Neural progenitor cell (in vitro differentiated cells): ENCODE measurements around the gene ADGB. TPM values are rescaled to one million over a fixed set of nuclear protein-coding genes. Genes with fewer than 3 reads are reported as not detected.
"Not testable (repeated sequence)": the region's sequence is repeated elsewhere in the genome, so short reads cannot be mapped to it uniquely, and the experiment has no call there.

Source experiments
- DNase-seq: peaks from one replicate; pipeline ENCODE4 v3.0.0-alpha.2; 2016; ENCODE audit warnings: low spot score
- H2AFZ ChIP-seq: fragments of 200-600 bp; sonication (generic); replicated peaks from 2 replicates; pipeline ENCODE4 v1.6.1; 2016; ENCODE audit warnings: antibody characterized with exemption
- H3F3A ChIP-seq: fragments of 200-600 bp; sonication (generic); 2 replicates; pipeline ENCODE4 v1.6.1; 2016; ENCODE audit warnings: antibody characterized with exemption, low read depth
- H3K27ac ChIP-seq: fragments of 200-600 bp; sonication (generic); 2 replicates; pipeline ENCODE4 v1.5.1; 2016; ENCODE audit warnings: mild to moderate bottlenecking
- H3K27me3 ChIP-seq: fragments of 200-600 bp; sonication (generic); 2 replicates; pipeline ENCODE4 v1.6.1; 2016; ENCODE audit warnings: mild to moderate bottlenecking, moderate library complexity
- H3K36me3 ChIP-seq: fragments of 200-600 bp; sonication (generic); 2 replicates; pipeline ENCODE4 v1.5.1; 2016
- H3K4me1 ChIP-seq: fragments of 200-600 bp; sonication (generic); 2 replicates; pipeline ENCODE4 v1.6.1; 2016; ENCODE audit warnings: mixed run types
- H3K4me2 ChIP-seq: fragments of 200-600 bp; sonication (generic); 2 replicates; pipeline ENCODE4 v1.6.1; 2016
- H3K4me3 ChIP-seq: fragments of 200-600 bp; sonication (generic); 2 replicates; pipeline ENCODE4 v1.5.1; 2016
- H3K79me2 ChIP-seq: fragments of 200-600 bp; sonication (generic); 2 replicates; pipeline ENCODE4 v1.6.1; 2016; ENCODE audit warnings: low read depth
- H3K9ac ChIP-seq: fragments of 200-600 bp; sonication (generic); 2 replicates; pipeline ENCODE4 v1.6.1; 2016
- H3K9me3 ChIP-seq: fragments of 200-600 bp; sonication (generic); 2 replicates; pipeline ENCODE4 v1.5.1; 2016; ENCODE audit warnings: low read depth
- H4K20me1 ChIP-seq: fragments of 200-600 bp; sonication (generic); 2 replicates; pipeline ENCODE4 v1.6.1; 2016; ENCODE audit warnings: low read depth
- H3K27ac Mint-ChIP-seq: 3 replicates; pipeline ENCODE4 v1.8.0; 2021; ENCODE audit warnings: mixed read lengths
- H3K27me3 Mint-ChIP-seq: 2 replicates; pipeline ENCODE4 v1.8.0; 2022; ENCODE audit warnings: low read depth, mild to moderate bottlenecking, inconsistent platforms, moderate library complexity, mixed read lengths; ENCODE audit not compliant: insufficient read depth
- H3K36me3 Mint-ChIP-seq: 3 replicates; pipeline ENCODE4 v1.8.0; 2021; ENCODE audit warnings: mixed read lengths
- H3K4me1 Mint-ChIP-seq: 3 replicates; pipeline ENCODE4 v1.8.0; 2021; ENCODE audit warnings: mixed read lengths
- H3K4me3 Mint-ChIP-seq: 3 replicates; pipeline ENCODE4 v1.8.0; 2021; ENCODE audit warnings: mild to moderate bottlenecking, moderate library complexity, mixed read lengths
- H3K9me3 Mint-ChIP-seq: 3 replicates; pipeline ENCODE4 v1.8.0; 2020; ENCODE audit warnings: mixed read lengths
- EZH2 ChIP-seq: fragments of 200-600 bp; sonication (generic); IDR thresholded peaks from 2 replicates; pipeline ENCODE4 v1.6.1; 2017; ENCODE audit warnings: antibody characterized with exemption, mild to moderate bottlenecking, moderate library complexity
- EZH2phosphoT487 ChIP-seq: fragments of 200-600 bp; sonication (generic); IDR thresholded peaks from 2 replicates; pipeline ENCODE4 v1.6.1; 2017; ENCODE audit warnings: antibody characterized with exemption
- total RNA-seq: library from RNA; depleted of rRNA; stranded (reverse); fragments of >200 nt; gene quantifications from 2 replicates; pipeline ENCODE4 v1.2.3, GENCODE V29; 2015; ENCODE audit warnings: low replicate concordance
- TF ChIP-seq, protein P1 (sequence below): fragments of 200-600 bp; sonication (generic); IDR thresholded peaks from 2 replicates; pipeline ENCODE4 v1.5.1; 2017; ENCODE audit warnings: antibody characterized with exemption, mild to moderate bottlenecking

The ADGB gene
- total RNA-seq, 1 donor from 2014 or later, result not detected

GRCh38 chr6:146812811-146813321 is 214.1 kb downstream of the ADGB start:
- H3K79me2 ChIP-seq, H3K9ac ChIP-seq, H3K27me3 Mint-ChIP-seq, H3K4me3 Mint-ChIP-seq, H3K36me3 Mint-ChIP-seq, H3K27ac Mint-ChIP-seq, H3K4me1 ChIP-seq, H3K4me3 ChIP-seq, H3K36me3 ChIP-seq, H3F3A ChIP-seq, H3K4me1 Mint-ChIP-seq, H2AFZ ChIP-seq, H3K4me2 ChIP-seq, H3K27ac ChIP-seq, DNase-seq, H3K27me3 ChIP-seq, H3K9me3 ChIP-seq, H3K9me3 Mint-ChIP-seq, H4K20me1 ChIP-seq: not testable (repeated sequence)

DNA sequence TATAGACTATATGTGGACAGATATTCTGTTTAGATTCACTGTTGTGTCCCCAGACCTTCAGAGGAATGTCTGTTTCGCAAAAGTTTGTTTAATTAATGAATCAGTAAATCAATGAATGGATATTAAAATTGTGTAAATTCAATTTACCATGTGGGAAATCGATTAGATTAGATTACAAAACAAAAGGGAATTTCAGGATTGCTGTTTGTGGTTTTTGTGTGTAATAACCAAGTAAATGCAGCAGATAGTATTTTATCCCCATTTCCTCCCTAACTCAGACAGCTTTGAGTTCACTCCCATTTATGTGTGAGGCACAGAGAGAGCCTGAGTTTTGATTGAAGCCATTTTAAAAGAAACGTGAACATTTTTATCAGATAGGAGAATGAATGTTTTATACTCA is 214.8 kb downstream of the ADGB start:
- no peak overlapping the region for H3K4me3 ChIP-seq
- no peaks in the 10 kb centered on the region for H3K27me3 Mint-ChIP-seq
- H3K4me2 ChIP-seq, result no peak overlapping the region

DNA sequence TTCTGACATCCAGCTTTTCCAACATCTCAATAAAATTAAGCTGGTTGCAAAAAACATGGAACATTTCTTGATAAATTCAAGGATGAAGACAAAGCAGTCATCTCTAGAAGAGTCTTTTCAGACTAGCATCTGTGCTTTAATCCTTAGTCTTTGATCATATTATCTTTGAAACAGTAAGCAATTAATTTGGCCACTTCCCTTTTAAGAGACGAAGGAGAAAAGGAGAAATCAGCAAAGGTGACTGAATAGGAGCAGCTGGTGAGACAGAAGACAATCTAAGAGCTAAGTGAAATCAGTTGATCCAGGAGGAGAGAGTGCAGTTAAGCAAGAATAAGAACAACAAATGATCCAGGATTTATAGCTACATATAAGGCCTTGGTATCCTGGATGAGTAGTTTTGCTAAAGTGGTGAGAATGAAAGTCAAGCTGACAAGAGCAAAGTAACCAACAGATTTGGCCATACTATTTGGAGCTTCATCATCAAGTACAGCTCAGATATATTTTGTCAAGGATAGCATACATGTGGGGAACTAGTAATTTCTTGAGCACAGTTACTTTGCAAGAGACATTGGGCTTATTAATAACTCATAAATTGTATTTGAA is 215.5 kb downstream of the ADGB start:
- Mint-ChIP-seq H3K27me3 (no peaks in the 10 kb centered on the region), H3K4me3 (no peak overlapping the region), H3K36me3 (no peaks in the 10 kb centered on the region), H3K27ac (no peak overlapping the region), H3K9me3 (no peaks in the 10 kb centered on the region), H3K4me1 (peaks cover 7% of the 10 kb centered on the region)
- H2AFZ ChIP-seq, result no peak overlapping the region
- H3K4me3 ChIP-seq, result no peak overlapping the region
- no peak for DNase-seq
- H3K9ac ChIP-seq, result no peak overlapping the region
- no peaks in the 10 kb centered on the region for H3K36me3 ChIP-seq
- TF ChIP-seq EZH2phosphoT487 (no peak), EZH2 (no peak)
- TF ChIP-seq, protein P1, sequence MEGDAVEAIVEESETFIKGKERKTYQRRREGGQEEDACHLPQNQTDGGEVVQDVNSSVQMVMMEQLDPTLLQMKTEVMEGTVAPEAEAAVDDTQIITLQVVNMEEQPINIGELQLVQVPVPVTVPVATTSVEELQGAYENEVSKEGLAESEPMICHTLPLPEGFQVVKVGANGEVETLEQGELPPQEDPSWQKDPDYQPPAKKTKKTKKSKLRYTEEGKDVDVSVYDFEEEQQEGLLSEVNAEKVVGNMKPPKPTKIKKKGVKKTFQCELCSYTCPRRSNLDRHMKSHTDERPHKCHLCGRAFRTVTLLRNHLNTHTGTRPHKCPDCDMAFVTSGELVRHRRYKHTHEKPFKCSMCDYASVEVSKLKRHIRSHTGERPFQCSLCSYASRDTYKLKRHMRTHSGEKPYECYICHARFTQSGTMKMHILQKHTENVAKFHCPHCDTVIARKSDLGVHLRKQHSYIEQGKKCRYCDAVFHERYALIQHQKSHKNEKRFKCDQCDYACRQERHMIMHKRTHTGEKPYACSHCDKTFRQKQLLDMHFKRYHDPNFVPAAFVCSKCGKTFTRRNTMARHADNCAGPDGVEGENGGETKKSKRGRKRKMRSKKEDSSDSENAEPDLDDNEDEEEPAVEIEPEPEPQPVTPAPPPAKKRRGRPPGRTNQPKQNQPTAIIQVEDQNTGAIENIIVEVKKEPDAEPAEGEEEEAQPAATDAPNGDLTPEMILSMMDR, result no peak
- peaks cover 5% of the 10 kb centered on the region for H3K4me1 ChIP-seq
- H3K79me2 ChIP-seq, result no peaks in the 10 kb centered on the region
- no peak overlapping the region for H3K27ac ChIP-seq
- no peaks in the 10 kb centered on the region for H3K27me3 ChIP-seq
- H4K20me1 ChIP-seq, result no peaks in the 10 kb centered on the region
- no peaks in the 10 kb centered on the region for H3F3A ChIP-seq
- H3K9me3 ChIP-seq, result no peaks in the 10 kb centered on the region
- H3K4me2 ChIP-seq, result no peak overlapping the region

More for the DNA sequence above, 214.8 kb downstream of the ADGB start:
- no peaks in the 10 kb centered on the region for H3K9me3 ChIP-seq
- H2AFZ ChIP-seq, result no peak overlapping the region
- H4K20me1 ChIP-seq, result no peaks in the 10 kb centered on the region
- H3K79me2 ChIP-seq, result no peaks in the 10 kb centered on the region
- H3K4me1 Mint-ChIP-seq, result peaks cover 7% of the 10 kb centered on the region
- no peak overlapping the region for H3K9ac ChIP-seq
- H3K36me3 Mint-ChIP-seq, result no peaks in the 10 kb centered on the region
- DNase-seq, result no peak
- H3K27ac Mint-ChIP-seq, result no peak overlapping the region
- H3K4me1 ChIP-seq, result peaks cover 5% of the 10 kb centered on the region
- H3F3A ChIP-seq, result no peaks in the 10 kb centered on the region
- no peaks in the 10 kb centered on the region for H3K27me3 ChIP-seq
- no peaks in the 10 kb centered on the region for H3K36me3 ChIP-seq
- TF ChIP-seq EZH2phosphoT487, result no peak
- TF ChIP-seq EZH2, result no peak
- TF ChIP-seq, protein P1, result no peak
- H3K27ac ChIP-seq, result no peak overlapping the region
- no peak overlapping the region for H3K4me3 Mint-ChIP-seq
- H3K9me3 Mint-ChIP-seq, result no peaks in the 10 kb centered on the region

- not testable (repeated sequence) for H4K20me1 ChIP-seq, H3K9ac ChIP-seq, H3K4me2 ChIP-seq, H3K4me1 Mint-ChIP-seq, H3K9me3 Mint-ChIP-seq, H3K79me2 ChIP-seq, H3K27ac ChIP-seq, H3K27me3 ChIP-seq, H3K36me3 ChIP-seq, H3K4me1 ChIP-seq, H3K36me3 Mint-ChIP-seq, H2AFZ ChIP-seq, H3K27ac Mint-ChIP-seq, H3K4me3 ChIP-seq, H3K9me3 ChIP-seq, H3K4me3 Mint-ChIP-seq, H3K27me3 Mint-ChIP-seq, H3F3A ChIP-seq, DNase-seq
Observed at GRCh38 chr6:146815511-146816462, 217.0 kb downstream of the ADGB start.
